Measurements from ENCODE around the gene CST6.

GRCh38 chr11:66062408-66062807, 50.6 kb downstream of the CST6 start:
- TF ChIP-seq EZH2 (IDR thresholded peaks at IDR 0.05; ENCODE audit: borderline replicate concordance) = no peak
- no peak for TF ChIP-seq CTCF (IDR thresholded peaks at IDR 0.05; ENCODE audit: poor library complexity)
- no peak for TF ChIP-seq EZH2phosphoT487 (IDR thresholded peaks at IDR 0.05; ENCODE audit: low read depth, severe bottlenecking, unreplicated experiment)
